ENCODE data around the gene LRP8.
"Not testable (repeated sequence)": the region's sequence is repeated elsewhere in the genome, so short reads cannot be mapped to it uniquely, and the experiment has no call there.

LRP8 gene

DNA sequence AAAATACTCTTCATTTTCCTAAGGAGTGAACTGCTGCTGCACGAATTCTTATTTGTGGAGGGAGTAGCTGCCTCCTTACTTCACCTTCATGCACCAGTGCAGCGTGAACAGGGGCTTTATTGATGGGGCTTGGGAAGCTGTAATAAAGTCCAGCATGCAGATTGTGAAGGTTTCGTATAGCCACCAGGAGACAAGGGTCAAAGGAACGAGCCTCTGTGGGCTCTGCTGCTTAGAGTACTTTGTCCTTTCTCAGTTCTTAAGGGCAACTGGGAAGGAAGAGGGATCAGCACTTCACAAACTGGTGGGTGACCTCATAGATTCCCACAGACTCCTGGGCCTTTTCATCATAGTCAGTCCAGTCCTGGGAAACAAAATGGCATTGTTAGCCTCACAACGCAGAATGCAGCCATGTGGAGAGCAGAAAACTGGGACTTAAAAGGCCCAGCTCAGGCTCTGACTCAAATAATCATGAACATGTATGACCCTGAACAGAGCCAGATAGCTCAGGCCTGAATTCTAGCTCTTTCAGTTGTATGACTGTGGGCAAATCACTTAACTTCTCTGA, 113.4 kb downstream of the LRP8 start:
- Histone ChIP-seq H3K36me3 (peaks cover 79% of the 10 kb centered on the region), H3K27ac (no peak overlapping the region), H3K9me3 (ENCODE audit: severe bottlenecking) (no peaks in the 10 kb centered on the region), H3K27me3 (ENCODE audit: insufficient read depth, low read depth, severe bottlenecking) (no peaks in the 10 kb centered on the region), H3K4me3 (ENCODE audit: low read depth, low read length) (no peak overlapping the region)
- TF ChIP-seq, protein P1, sequence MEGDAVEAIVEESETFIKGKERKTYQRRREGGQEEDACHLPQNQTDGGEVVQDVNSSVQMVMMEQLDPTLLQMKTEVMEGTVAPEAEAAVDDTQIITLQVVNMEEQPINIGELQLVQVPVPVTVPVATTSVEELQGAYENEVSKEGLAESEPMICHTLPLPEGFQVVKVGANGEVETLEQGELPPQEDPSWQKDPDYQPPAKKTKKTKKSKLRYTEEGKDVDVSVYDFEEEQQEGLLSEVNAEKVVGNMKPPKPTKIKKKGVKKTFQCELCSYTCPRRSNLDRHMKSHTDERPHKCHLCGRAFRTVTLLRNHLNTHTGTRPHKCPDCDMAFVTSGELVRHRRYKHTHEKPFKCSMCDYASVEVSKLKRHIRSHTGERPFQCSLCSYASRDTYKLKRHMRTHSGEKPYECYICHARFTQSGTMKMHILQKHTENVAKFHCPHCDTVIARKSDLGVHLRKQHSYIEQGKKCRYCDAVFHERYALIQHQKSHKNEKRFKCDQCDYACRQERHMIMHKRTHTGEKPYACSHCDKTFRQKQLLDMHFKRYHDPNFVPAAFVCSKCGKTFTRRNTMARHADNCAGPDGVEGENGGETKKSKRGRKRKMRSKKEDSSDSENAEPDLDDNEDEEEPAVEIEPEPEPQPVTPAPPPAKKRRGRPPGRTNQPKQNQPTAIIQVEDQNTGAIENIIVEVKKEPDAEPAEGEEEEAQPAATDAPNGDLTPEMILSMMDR (IDR thresholded peaks at IDR 0.05; ENCODE audit: low read depth, low read length), result no peak
- no peak for DNase-seq

DNA sequence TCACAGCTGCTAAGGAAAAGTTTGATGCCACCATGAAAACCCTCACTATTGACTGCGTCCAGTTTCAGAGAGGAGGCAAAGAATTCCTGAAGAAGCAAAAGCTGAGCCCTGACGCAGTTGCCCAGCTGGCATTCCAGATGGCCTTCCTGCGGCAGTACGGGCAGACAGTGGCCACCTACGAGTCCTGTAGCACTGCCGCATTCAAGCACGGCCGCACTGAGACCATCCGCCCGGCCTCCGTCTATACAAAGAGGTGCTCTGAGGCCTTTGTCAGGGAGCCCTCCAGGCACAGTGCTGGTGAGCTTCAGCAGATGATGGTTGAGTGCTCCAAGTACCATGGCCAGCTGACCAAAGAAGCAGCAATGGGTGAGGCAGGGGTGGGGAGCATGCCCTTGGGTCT, 116.9 kb downstream of the LRP8 start:
- no peak for DNase-seq
- TF ChIP-seq, protein P1 (IDR thresholded peaks at IDR 0.05; ENCODE audit: low read depth, low read length), result no peak
- H3K27me3 ChIP-seq (ENCODE audit: insufficient read depth, low read depth, severe bottlenecking), result no peaks in the 10 kb centered on the region
- H3K27ac ChIP-seq, result no peak overlapping the region
- peaks cover 66% of the 10 kb centered on the region for H3K36me3 ChIP-seq
- peaks cover 12% of the 10 kb centered on the region for H3K9me3 ChIP-seq (ENCODE audit: severe bottlenecking)
- H3K4me3 ChIP-seq (ENCODE audit: low read depth, low read length), result no peak overlapping the region

DNA sequence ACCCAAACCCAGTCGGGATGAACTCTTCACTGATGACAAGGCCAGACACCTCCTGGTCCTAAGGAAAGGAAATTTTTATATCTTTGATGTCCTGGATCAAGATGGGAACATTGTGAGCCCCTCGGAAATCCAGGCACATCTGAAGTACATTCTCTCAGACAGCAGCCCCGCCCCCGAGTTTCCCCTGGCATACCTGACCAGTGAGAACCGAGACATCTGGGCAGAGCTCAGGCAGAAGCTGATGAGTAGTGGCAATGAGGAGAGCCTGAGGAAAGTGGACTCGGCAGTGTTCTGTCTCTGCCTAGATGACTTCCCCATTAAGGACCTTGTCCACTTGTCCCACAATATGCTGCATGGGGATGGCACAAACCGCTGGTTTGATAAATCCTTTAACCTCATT, 117.5 kb downstream of the LRP8 start:
- Histone ChIP-seq H3K9me3 (ENCODE audit: severe bottlenecking) (peaks cover 18% of the 10 kb centered on the region), H3K4me3 (ENCODE audit: low read depth, low read length) (no peak overlapping the region), H3K36me3 (peaks cover 70% of the 10 kb centered on the region), H3K27me3 (ENCODE audit: insufficient read depth, low read depth, severe bottlenecking) (no peaks in the 10 kb centered on the region), H3K27ac (no peak overlapping the region)
- DNase-seq, result no peak
- TF ChIP-seq, protein P1 (IDR thresholded peaks at IDR 0.05; ENCODE audit: low read depth, low read length), result no peak

DNA sequence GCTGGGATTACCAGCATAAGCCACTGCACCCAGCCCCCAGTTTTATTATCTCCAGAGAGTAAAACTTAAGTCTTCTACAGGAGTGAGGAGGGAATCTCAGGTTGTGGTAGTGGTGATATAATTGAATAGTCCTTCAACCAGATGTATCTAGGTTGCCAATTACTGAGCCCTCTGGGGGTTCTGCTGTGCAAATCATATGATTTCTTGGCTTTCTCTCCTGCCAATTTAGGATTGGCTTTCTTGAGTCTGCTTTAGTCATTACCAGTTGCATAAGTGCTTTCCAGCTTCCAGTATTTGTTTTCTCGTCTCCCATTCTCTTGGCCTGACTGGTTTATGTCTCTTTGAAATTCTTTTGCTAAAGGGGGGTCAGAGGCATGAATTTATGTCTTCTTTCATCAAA, 120.1 kb downstream of the LRP8 start:
- TF ChIP-seq, protein P1 (IDR thresholded peaks at IDR 0.05; ENCODE audit: low read depth, low read length), result no peak
- peaks cover 63% of the 10 kb centered on the region for H3K36me3 ChIP-seq

DNA sequence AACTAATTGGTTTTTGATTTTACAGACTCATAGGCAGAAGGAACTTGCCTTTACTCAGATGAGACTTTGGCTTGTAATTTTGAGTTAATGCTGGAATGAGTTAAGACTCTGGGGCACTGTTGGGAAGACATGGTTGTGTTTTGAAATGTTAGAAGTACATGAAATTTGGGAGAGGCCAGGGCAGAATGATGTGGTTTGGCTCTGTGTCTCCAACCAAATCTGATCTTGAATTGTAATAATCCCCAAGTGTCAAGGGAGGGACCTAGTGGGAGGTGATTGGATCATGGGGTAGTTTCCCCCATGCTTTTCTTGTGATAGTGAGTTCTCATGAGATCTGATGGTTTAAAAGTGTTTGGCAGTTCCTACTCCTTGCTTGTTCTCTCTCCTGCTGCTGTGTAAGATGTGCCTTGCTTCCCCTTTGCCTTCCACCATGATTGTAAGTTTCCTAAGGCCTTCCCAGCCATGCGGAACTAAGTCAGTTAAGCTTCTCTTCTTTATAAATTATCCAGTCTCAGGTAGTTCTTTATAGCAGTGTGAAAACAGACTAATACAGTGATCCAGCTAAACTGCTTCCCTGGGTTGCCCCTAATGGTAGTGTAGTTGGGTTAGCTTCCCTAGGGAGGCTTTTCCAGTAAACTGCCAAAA, 121.0 kb downstream of the LRP8 start:
- peaks cover 61% of the 10 kb centered on the region for H3K36me3 ChIP-seq
- no peaks in the 10 kb centered on the region for H3K27me3 ChIP-seq (ENCODE audit: insufficient read depth, low read depth, severe bottlenecking)
- H3K27ac ChIP-seq, result no peak overlapping the region
- TF ChIP-seq, protein P1 (IDR thresholded peaks at IDR 0.05; ENCODE audit: low read depth, low read length), result no peak
- peak; percentile 56 for DNase-seq
- peaks cover 19% of the 10 kb centered on the region for H3K9me3 ChIP-seq (ENCODE audit: severe bottlenecking)
- no peak overlapping the region for H3K4me3 ChIP-seq (ENCODE audit: low read depth, low read length)

More for the DNA sequence above, 120.1 kb downstream of the LRP8 start:
- Histone ChIP-seq H3K9me3 (ENCODE audit: severe bottlenecking) (peaks cover 19% of the 10 kb centered on the region), H3K27me3 (ENCODE audit: insufficient read depth, low read depth, severe bottlenecking) (no peaks in the 10 kb centered on the region), H3K4me3 (ENCODE audit: low read depth, low read length) (no peak overlapping the region), H3K27ac (no peak overlapping the region)
- DNase-seq, result no peak

DNA sequence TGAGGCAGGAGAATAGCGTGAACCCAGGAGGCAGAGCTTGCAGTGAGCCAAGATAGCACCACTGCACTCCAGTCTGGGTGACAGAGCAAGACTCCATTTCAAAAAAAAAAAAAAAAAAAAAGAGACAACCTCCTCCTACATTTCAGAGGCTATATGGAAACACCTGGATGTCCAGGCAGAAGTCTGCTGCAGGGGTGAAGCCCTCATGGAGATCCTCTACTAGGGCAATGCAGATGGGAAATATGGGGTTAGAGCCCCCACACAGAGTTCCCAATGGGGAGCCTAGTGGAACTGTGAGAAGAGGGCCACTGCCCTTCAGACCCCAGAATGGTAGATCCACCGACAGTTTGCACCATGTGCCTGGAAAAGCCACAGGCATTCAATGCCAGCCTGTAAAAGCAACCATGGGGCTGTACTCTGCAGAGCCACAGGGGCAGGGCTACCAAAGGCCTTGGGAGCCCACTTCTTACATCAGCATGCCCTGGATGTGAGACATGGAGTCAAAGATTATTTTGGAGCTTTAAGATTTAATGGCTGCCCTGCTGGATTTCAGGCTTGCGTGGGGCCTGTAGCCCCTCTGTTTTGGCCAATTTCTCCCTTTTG, 121.7 kb downstream of the LRP8 start:
- not testable (repeated sequence) for H3K27ac ChIP-seq; DNase-seq; H3K4me3 ChIP-seq (ENCODE audit: low read depth, low read length); H3K27me3 ChIP-seq (ENCODE audit: insufficient read depth, low read depth, severe bottlenecking)
- H3K36me3 ChIP-seq, result peaks cover 60% of the 10 kb centered on the region
- H3K9me3 ChIP-seq (ENCODE audit: severe bottlenecking), result peaks cover 19% of the 10 kb centered on the region

DNA sequence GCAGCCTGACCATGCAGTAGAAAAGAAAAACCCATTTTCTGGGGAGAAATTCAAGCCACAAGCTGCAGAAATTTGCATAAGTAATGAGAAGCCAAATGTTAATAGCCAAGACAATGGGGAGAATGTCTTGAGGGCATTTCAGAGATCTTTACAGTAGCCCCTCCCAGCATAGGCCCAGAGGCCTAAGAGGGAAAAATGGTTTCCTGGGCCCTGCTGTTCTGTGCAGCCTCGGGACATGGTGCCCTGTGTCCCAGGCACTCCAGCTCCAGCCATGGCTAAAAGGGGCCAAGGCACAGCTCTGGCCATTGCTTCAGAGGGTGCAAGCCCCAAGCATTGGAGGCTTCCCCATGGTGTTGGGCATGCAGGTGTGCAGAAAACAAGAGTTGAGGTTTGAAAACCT, 122.4 kb downstream of the LRP8 start:
- not testable (repeated sequence) for DNase-seq; H3K27me3 ChIP-seq (ENCODE audit: insufficient read depth, low read depth, severe bottlenecking); H3K4me3 ChIP-seq (ENCODE audit: low read depth, low read length); H3K27ac ChIP-seq
- peaks cover 19% of the 10 kb centered on the region for H3K9me3 ChIP-seq (ENCODE audit: severe bottlenecking)
- H3K36me3 ChIP-seq, result peaks cover 53% of the 10 kb centered on the region

Data from WERI-Rb-1 (cell line).